H1 (cell line): ENCODE results near the gene MINPP1. TPM values are rescaled to one million over a fixed set of nuclear protein-coding genes. Genes with fewer than 3 reads are reported as not detected.
"Not testable (repeated sequence)": the region's sequence is repeated elsewhere in the genome, so short reads cannot be mapped to it uniquely, and the experiment has no call there.

Experiments used
- CTCF ChIA-PET: fragments of 300-600 bp; sonication (Branson Sonifier 250); formaldehyde crosslinking; loops from one replicate; lab custom pipeline; 2021; ENCODE audit not compliant: partially characterized antibody; lab: Charles Lee
- POLR2A ChIA-PET: fragments of 300-600 bp; sonication (Branson Sonifier 250); formaldehyde crosslinking; loops from one replicate; lab custom pipeline; 2021; ENCODE audit warnings: inconsistent platforms; ENCODE audit not compliant: partially characterized antibody; lab: Charles Lee
- DNase-seq, 2 experiments: peaks; one replicate each; pipeline versions ENCODE4 v3.0.0 to v3.0.0-alpha.2; 2010 to 2022; ENCODE audit warnings: low spot score in 2 of 2, low read depth in 1 of 2, mixed read lengths in 1 of 2
- FAIRE-seq: peaks from 2 replicates; lab custom pipeline; 2011; peaks lifted over from hg19 to GRCh38; lab: Jason Lieb, UNC
- H2AFZ ChIP-seq: 2 replicates; pipeline ENCODE4 v1.8.1; 2012; ENCODE audit warnings: low read length, inconsistent platforms
- H2AK5ac ChIP-seq: 2 replicates; pipeline ENCODE4 v1.6.1; 2013; ENCODE audit warnings: low read depth, low read length
- H2BK120ac ChIP-seq: replicated peaks from 2 replicates; pipeline ENCODE3; 2013; ENCODE audit warnings: low read depth, low read length, inconsistent platforms
- H2BK12ac ChIP-seq: 2 replicates; pipeline ENCODE4 v1.6.1; 2013; ENCODE audit warnings: low read depth, low read length
- H2BK15ac ChIP-seq: 2 replicates; pipeline ENCODE4 v1.6.1; 2013; ENCODE audit warnings: low read length
- H2BK20ac ChIP-seq: 2 replicates; pipeline ENCODE4 v1.6.1; 2013; ENCODE audit warnings: low read length
- H2BK5ac ChIP-seq: 2 replicates; pipeline ENCODE4 v1.6.1; 2013; ENCODE audit warnings: low read depth, low read length
- H3K14ac ChIP-seq: 2 replicates; pipeline ENCODE4 v1.6.1; 2013; ENCODE audit warnings: inconsistent platforms; ENCODE audit not compliant: insufficient read length
- H3K18ac ChIP-seq: 2 replicates; pipeline ENCODE4 v1.6.1; 2013; ENCODE audit warnings: low read length; ENCODE audit errors: extremely low read depth
- H3K23ac ChIP-seq: 2 replicates; pipeline ENCODE4 v1.6.1; 2013; ENCODE audit warnings: inconsistent platforms; ENCODE audit not compliant: insufficient read length
- H3K23me2 ChIP-seq: 2 replicates; pipeline ENCODE4 v1.6.1; 2013; ENCODE audit warnings: low read depth, low read length
- H3K27ac ChIP-seq: 2 replicates; pipeline ENCODE4 v1.6.1; 2011; ENCODE audit warnings: low read depth, low read length, inconsistent platforms
- H3K27me3 ChIP-seq, 4 experiments: replicated peaks in 1 of 4; 1 replicate in 1 of 4; 2 replicates in 3 of 4; pipeline versions ENCODE4 v1.6.1 to v1.8.1; 2011 to 2013; ENCODE audit warnings: low read length in 3 of 4, mild to moderate bottlenecking in 3 of 4, inconsistent platforms in 2 of 4, mixed read lengths in 2 of 4, moderate library complexity in 1 of 4; ENCODE audit not compliant: control insufficient read depth in 3 of 4, insufficient read depth in 3 of 4; ENCODE audit errors: extremely low read depth in 1 of 4
- H3K36me3 ChIP-seq, 4 experiments: 2 replicates each; pipeline versions ENCODE4 v1.6.1 to v1.8.1; 2011 to 2013; ENCODE audit warnings: mild to moderate bottlenecking in 4 of 4, low read length in 3 of 4, moderate library complexity in 2 of 4, control low read depth in 1 of 4, inconsistent platforms in 1 of 4; ENCODE audit not compliant: insufficient read depth in 4 of 4, control insufficient read depth in 2 of 4
- H3K4ac ChIP-seq: replicated peaks from 2 replicates; pipeline ENCODE3; 2013; ENCODE audit warnings: low read length, low read depth, mixed read lengths, inconsistent platforms; ENCODE audit not compliant: insufficient read length
- H3K4me1 ChIP-seq, 4 experiments: replicated peaks in 1 of 4; 1 replicate in 1 of 4; 2 replicates in 3 of 4; pipeline versions ENCODE4 v1.6.1 to v1.8.1; 2011 to 2013; ENCODE audit warnings: low read length in 3 of 4, inconsistent platforms in 2 of 4, mixed read lengths in 1 of 4; ENCODE audit not compliant: insufficient read depth in 4 of 4, control insufficient read depth in 3 of 4
- H3K4me2 ChIP-seq, 2 experiments: 2 replicates each; pipeline versions ENCODE4 v1.6.1 to v1.8.1; 2011 to 2013; ENCODE audit warnings: low read depth in 2 of 2, low read length in 2 of 2, control low read depth in 1 of 2, inconsistent platforms in 1 of 2, mild to moderate bottlenecking in 1 of 2; ENCODE audit not compliant: insufficient read depth in 1 of 2
- H3K4me3 ChIP-seq, 4 experiments: fragments of 200-600, 300-600 bp in 1 of 4; sonication (generic), shearing (Covaris generic), sonication (Bioruptor Twin) in 1 of 4; 2 replicates each; pipeline versions ENCODE4 v1.5.1 to v1.8.1; 2011 to 2016; ENCODE audit warnings: low read length in 4 of 4, low read depth in 3 of 4, control low read depth in 2 of 4, inconsistent platforms in 2 of 4, mild to moderate bottlenecking in 2 of 4, mixed read lengths in 1 of 4, moderate library complexity in 1 of 4; ENCODE audit not compliant: insufficient read depth in 2 of 4; ENCODE audit errors: extremely low read depth in 1 of 4
- H3K56ac ChIP-seq: replicated peaks from 2 replicates; pipeline ENCODE3; 2013; ENCODE audit warnings: low read depth, mild to moderate bottlenecking, mixed read lengths, low read length, inconsistent platforms; ENCODE audit not compliant: insufficient read length
- H3K79me1 ChIP-seq: 2 replicates; pipeline ENCODE4 v1.6.1; 2013; ENCODE audit warnings: low read depth, low read length, control low read depth
- H3K79me2 ChIP-seq, 2 experiments: 2 replicates each; pipeline versions ENCODE4 v1.6.1 to v1.8.1; 2012 to 2013; ENCODE audit warnings: low read length in 2 of 2, mild to moderate bottlenecking in 2 of 2, inconsistent platforms in 1 of 2; ENCODE audit not compliant: insufficient read depth in 2 of 2, control insufficient read depth in 1 of 2
- H3K9ac ChIP-seq, 4 experiments: replicated peaks in 1 of 4; 1 replicate in 1 of 4; 2 replicates in 3 of 4; pipeline versions ENCODE4 v1.6.1 to v1.8.1; 2011 to 2013; ENCODE audit warnings: low read depth in 3 of 4, low read length in 3 of 4, control low read depth in 2 of 4, mild to moderate bottlenecking in 2 of 4, moderate library complexity in 2 of 4, inconsistent platforms in 1 of 4; ENCODE audit errors: extremely low read depth in 1 of 4
- H3K9me3 ChIP-seq, 2 experiments: 2 replicates each; pipeline versions ENCODE4 v1.6.1 to v1.8.1; 2012 to 2013; ENCODE audit warnings: mild to moderate bottlenecking in 2 of 2, moderate library complexity in 2 of 2, control low read depth in 1 of 2, inconsistent platforms in 1 of 2, low read depth in 1 of 2, low read length in 1 of 2, mixed read lengths in 1 of 2; ENCODE audit not compliant: insufficient read depth in 2 of 2
- H4K20me1 ChIP-seq, 2 experiments: replicated peaks in 1 of 2; 2 replicates each; pipeline versions ENCODE3 to v1.8.1; 2011 to 2013; ENCODE audit warnings: inconsistent platforms in 2 of 2, low read length in 2 of 2, mild to moderate bottlenecking in 1 of 2; ENCODE audit not compliant: insufficient read depth in 2 of 2, control insufficient read depth in 1 of 2
- H4K5ac ChIP-seq: 2 replicates; pipeline ENCODE4 v1.6.1; 2013; ENCODE audit warnings: low read length, low read depth, mixed read lengths, inconsistent platforms; ENCODE audit not compliant: insufficient read length
- H4K8ac ChIP-seq: 2 replicates; pipeline ENCODE4 v1.8.0; 2013; ENCODE audit warnings: mild to moderate bottlenecking, moderate library complexity, low read length, inconsistent platforms; ENCODE audit not compliant: insufficient read depth; ENCODE audit errors: extremely low read depth
- H4K91ac ChIP-seq: replicated peaks from 2 replicates; pipeline ENCODE3; 2013; ENCODE audit warnings: low read length, mixed read lengths, inconsistent platforms; ENCODE audit not compliant: insufficient read length
- WGBS, 2 experiments: shearing (Covaris generic) in 1 of 2; methylation state at CpG; one replicate each; pipeline versions ENCODE4 v1.1.6 to v1.1.7; 2013 to 2015; ENCODE audit warnings: low lambda C conversion rate in 2 of 2, mixed read lengths in 2 of 2, inconsistent platforms in 1 of 2, low coverage in 1 of 2, missing lambda C conversion rate in 1 of 2; ENCODE audit not compliant: insufficient replicate concordance in 2 of 2, insufficient coverage in 1 of 2, insufficient read length in 1 of 2; ENCODE audit errors: extremely low coverage in 1 of 2, missing lambda C conversion rate in 1 of 2; 5-methylcytosine and 5-hydroxymethylcytosine counted together
- polyA plus RNA-seq, 7 experiments: library from polyadenylated mRNA; depleted of rRNA in 3 of 7; stranded (reverse) in 5 of 7; unstranded in 2 of 7; fragments of >200 nt in 5 of 7; fragments of 200-250 nt in 2 of 7; gene quantifications; 1 replicate in 5 of 7; 2 replicates in 1 of 7; 4 replicates in 1 of 7; pipeline versions ENCODE4 v1.2.1 to v1.2.3, GENCODE V29; 2011 to 2013; ENCODE audit warnings: missing spikeins in 2 of 7, mixed read lengths in 2 of 7
- total RNA-seq: library from RNA; stranded (reverse); fragmentation: NEBNext Ultra II Directional; extraction: Animal tissue kit (Norgen Biotek cat#: 25700); gene quantifications from 2 replicates; pipeline ENCODE4 v1.2.1, GENCODE V29; 2021

Gene MINPP1
- total and polyA plus RNA-seq, 2 of the 8 experiments (the other 6 are each of a cell fraction or from before 2014, with no cell fraction given), result 13.6 to 27.2 TPM

- H2BK5ac ChIP-seq, H3K36me3 ChIP-seq, H3K4me1 ChIP-seq, H3K4ac ChIP-seq, H2BK120ac ChIP-seq, H2BK20ac ChIP-seq, H3K79me1 ChIP-seq, H3K4me2 ChIP-seq, POLR2A ChIA-PET, H2AK5ac ChIP-seq, H4K91ac ChIP-seq, H3K27me3 ChIP-seq, H3K56ac ChIP-seq, H4K8ac ChIP-seq, H2BK12ac ChIP-seq, DNase-seq, FAIRE-seq, H2BK15ac ChIP-seq, H3K23ac ChIP-seq, H4K5ac ChIP-seq, H3K9ac ChIP-seq, H2AFZ ChIP-seq, H3K23me2 ChIP-seq, H3K27ac ChIP-seq, H3K4me3 ChIP-seq, CTCF ChIA-PET, H3K18ac ChIP-seq, H3K79me2 ChIP-seq, H4K20me1 ChIP-seq, H3K9me3 ChIP-seq, H3K14ac ChIP-seq: not testable (repeated sequence)
- WGBS, 2 experiments, result 83% methylated on average over 5 of the region's 5 CpGs; no CpG with 5 or more reads in 1 of the 2 experiments
Observed at GRCh38 chr10:87495446-87495845, 9.2 kb upstream of the MINPP1 start.

GRCh38 chr10:87497386-87497785 is 7.3 kb upstream of the MINPP1 start:
- H2BK5ac ChIP-seq, H3K14ac ChIP-seq, H3K23me2 ChIP-seq, H2BK120ac ChIP-seq, H3K27ac ChIP-seq, H3K4ac ChIP-seq, H3K9me3 ChIP-seq, H3K9ac ChIP-seq, H3K4me2 ChIP-seq, CTCF ChIA-PET, H2AK5ac ChIP-seq, H2BK20ac ChIP-seq, H2AFZ ChIP-seq, H3K18ac ChIP-seq, H3K79me1 ChIP-seq, H3K23ac ChIP-seq, DNase-seq, H3K56ac ChIP-seq, H3K4me1 ChIP-seq, H4K8ac ChIP-seq, H4K20me1 ChIP-seq, H4K91ac ChIP-seq, POLR2A ChIA-PET, H3K4me3 ChIP-seq, H3K36me3 ChIP-seq, H4K5ac ChIP-seq, FAIRE-seq, H2BK12ac ChIP-seq, H3K79me2 ChIP-seq, H3K27me3 ChIP-seq, H2BK15ac ChIP-seq: not testable (repeated sequence)
- WGBS, 2 experiments, result 94% methylated on average over 2 of the region's 2 CpGs; no CpG with 5 or more reads in 1 of the 2 experiments
